ENCODE data around the gene DIPK1A.

DIPK1A gene

GRCh38 chr1:92926873-92927272, 34.4 kb downstream of the DIPK1A start:
- H3K4me3 ChIP-seq (ENCODE audit: low read length) = no peak overlapping the region
- TF ChIP-seq ZNF274 (IDR thresholded peaks at IDR 0.05; ENCODE audit: low read depth, low read length) = no peak

DNA sequence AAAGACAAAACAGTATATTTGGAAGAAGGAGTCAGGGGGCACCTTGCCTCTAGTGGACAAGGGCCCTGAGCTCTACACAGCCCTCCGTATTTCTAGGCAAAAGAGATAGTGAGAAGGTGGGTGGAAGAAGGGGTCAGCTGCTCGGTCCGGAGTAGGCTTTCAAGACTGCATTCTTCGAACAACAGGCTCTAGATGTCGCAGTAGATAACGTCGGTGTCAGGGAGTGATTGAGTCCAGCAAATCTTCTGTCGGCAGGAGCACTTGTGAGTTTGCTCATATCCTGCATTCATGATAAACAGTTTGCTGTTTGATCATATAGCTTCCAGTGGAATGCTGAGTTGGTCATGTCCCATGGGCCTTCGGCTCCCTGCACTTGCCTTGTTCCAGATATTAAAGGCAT, 36.8 kb downstream of the DIPK1A start:
- TF ChIP-seq ZNF274 (IDR thresholded peaks at IDR 0.05; ENCODE audit: low read depth, low read length) = no peak
- H3K4me3 ChIP-seq (ENCODE audit: low read length) = no peak overlapping the region

- no peak for TF ChIP-seq ZNF274 (IDR thresholded peaks at IDR 0.05; ENCODE audit: low read depth, low read length)
Observed at GRCh38 chr1:92923664-92924063, 37.6 kb downstream of the DIPK1A start.

DNA sequence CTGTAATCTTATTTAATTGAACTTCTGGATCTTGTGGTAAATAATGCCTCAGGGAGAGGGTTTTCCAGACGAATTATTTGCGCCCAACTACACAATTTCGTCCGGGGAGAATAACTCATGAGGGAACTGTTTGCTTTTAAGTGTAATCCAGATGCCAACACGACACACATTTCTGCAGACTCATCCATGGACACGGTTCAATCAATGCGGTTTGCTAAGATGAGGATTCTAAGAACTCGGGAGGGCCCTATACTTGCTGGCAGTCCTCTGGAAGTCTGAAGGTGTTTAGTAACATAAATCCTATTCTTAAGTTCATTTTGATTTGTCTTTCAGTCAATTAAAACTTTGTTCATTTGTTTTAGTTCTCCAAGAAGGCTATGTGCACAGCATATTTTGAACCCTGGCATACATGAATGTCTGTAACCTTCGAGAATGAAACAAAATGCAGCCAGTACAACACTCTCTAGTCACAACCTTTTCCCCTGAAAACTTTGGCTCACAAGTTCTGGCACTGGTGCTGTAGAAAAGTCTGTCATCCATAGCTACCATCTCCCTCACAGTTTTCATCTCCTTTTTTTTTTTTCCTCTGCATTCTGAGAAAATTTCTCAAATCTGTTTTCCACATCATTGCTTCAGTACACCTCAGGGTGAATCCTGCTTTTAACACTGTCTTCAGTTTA, 38.8 kb downstream of the DIPK1A start:
- no peak for TF ChIP-seq ZNF274 (IDR thresholded peaks at IDR 0.05; ENCODE audit: low read depth, low read length)
- H3K4me3 ChIP-seq (ENCODE audit: low read length) = no peak overlapping the region

More at GRCh38 chr1:92923664-92924063, 37.6 kb downstream of the DIPK1A start:
- no peak overlapping the region for H3K4me3 ChIP-seq (ENCODE audit: low read length)

GRCh38 chr1:92921031-92922023, 39.9 kb downstream of the DIPK1A start:
- H3K4me3 ChIP-seq (ENCODE audit: low read length) = no peak overlapping the region
- TF ChIP-seq ZNF274 (IDR thresholded peaks at IDR 0.05; ENCODE audit: low read depth, low read length) = no peak

GRCh38 chr1:92916899-92917298, 44.4 kb downstream of the DIPK1A start:
- no peak for TF ChIP-seq ZNF274 (IDR thresholded peaks at IDR 0.05; ENCODE audit: low read depth, low read length)
- no peak overlapping the region for H3K4me3 ChIP-seq (ENCODE audit: low read length)

DNA sequence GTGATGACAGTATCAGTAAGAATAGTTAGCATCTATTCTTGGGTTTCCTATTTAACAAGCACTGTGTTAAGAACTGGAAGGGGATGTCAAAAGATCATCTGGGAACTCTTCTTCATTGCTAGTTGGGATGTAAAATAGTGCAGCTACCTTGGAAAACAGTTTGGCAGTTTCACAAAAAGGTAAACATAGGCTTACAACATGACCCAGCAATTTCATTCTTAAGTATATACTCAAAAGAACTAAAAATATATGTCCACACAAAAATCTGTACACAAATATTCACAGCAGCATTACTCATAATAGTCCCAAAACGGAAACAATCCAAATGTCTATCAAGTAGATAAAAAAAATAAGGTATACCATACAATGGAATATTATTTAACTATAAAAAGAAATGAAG, 45.7 kb downstream of the DIPK1A start:
- TF ChIP-seq ZNF274 (IDR thresholded peaks at IDR 0.05; ENCODE audit: low read depth, low read length) = no peak
- H3K4me3 ChIP-seq (ENCODE audit: low read length) = no peak overlapping the region

- H3K4me3 ChIP-seq (ENCODE audit: low read length) = no peak overlapping the region
- no peak for TF ChIP-seq ZNF274 (IDR thresholded peaks at IDR 0.05; ENCODE audit: low read depth, low read length)
Observed at GRCh38 chr1:92913093-92913819, 48.0 kb downstream of the DIPK1A start.

DNA sequence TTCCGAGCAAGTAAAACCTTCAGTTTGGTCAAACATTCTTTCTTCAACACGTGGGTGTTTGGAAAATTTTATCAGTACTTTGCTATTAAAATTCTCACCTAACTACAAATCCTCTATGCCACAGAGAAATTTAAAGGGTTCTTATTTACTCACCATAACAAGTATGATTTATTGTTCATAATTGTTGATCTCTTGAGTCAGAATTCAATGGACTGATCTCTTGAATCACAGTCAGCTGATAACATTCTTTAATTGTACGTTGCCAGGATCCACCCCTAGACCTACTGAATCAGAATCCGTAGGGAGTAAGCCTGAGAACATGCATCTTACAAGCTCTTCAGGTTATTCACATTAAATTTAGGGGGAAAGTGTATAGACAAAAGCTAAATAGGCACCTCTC, 51.2 kb downstream of the DIPK1A start:
- no peak for TF ChIP-seq ZNF274 (IDR thresholded peaks at IDR 0.05; ENCODE audit: low read depth, low read length)
- H3K4me3 ChIP-seq (ENCODE audit: low read length) = no peak overlapping the region

GRCh38 chr1:92909321-92909720, 51.9 kb downstream of the DIPK1A start:
- H3K4me3 ChIP-seq (ENCODE audit: low read length) = no peak overlapping the region
- TF ChIP-seq ZNF274 (IDR thresholded peaks at IDR 0.05; ENCODE audit: low read depth, low read length) = no peak

GRCh38 chr1:92907949-92908684, 53.1 kb downstream of the DIPK1A start:
- H3K4me3 ChIP-seq (ENCODE audit: low read length) = no peak overlapping the region
- TF ChIP-seq ZNF274 (IDR thresholded peaks at IDR 0.05; ENCODE audit: low read depth, low read length) = no peak

- no peak overlapping the region for H3K4me3 ChIP-seq (ENCODE audit: low read length)
- TF ChIP-seq ZNF274 (IDR thresholded peaks at IDR 0.05; ENCODE audit: low read depth, low read length) = no peak
Observed at GRCh38 chr1:92903765-92904164, 57.5 kb downstream of the DIPK1A start.

DNA sequence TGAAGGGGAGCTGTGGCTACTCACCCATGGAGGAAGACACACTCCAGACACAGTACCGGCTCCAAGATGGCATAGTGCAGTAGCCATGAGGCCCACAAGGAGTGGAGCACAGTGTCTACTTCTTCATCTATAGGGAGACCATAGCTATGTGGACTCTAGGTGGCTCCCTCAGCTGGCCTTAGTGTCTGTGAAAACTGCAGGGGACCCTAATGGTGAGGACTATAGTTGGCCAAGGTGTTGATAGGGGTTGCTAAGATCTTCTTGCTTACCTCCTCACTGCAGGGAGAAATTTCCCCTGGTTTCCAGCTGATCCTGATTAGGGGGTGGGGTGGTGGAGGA, 58.9 kb downstream of the DIPK1A start:
- no peak for TF ChIP-seq ZNF274 (IDR thresholded peaks at IDR 0.05; ENCODE audit: low read depth, low read length)
- no peak overlapping the region for H3K4me3 ChIP-seq (ENCODE audit: low read length)

All from GM08714 (cell line).